Activated CD8-positive, alpha-beta T cell treated with anti-CD3 and anti-CD28 coated beads for 36 hours (primary cell): ENCODE results near the gene KRT86. TPM values are rescaled to one million over a fixed set of nuclear protein-coding genes. Genes with fewer than 3 reads are reported as not detected.
"Not testable (repeated sequence)": the region's sequence is repeated elsewhere in the genome, so short reads cannot be mapped to it uniquely, and the experiment has no call there.

ENCODE experiments used
- ATAC-seq: fragments of 200-7000 bp; cut with Tn5 transposase; one replicate; pipeline ENCODE4 v1.10.0; 2021; ENCODE audit warnings: mild to moderate bottlenecking, moderate library complexity
- CTCF ChIA-PET: fragments of 350-600 bp; sonication (Branson Sonifier 250); formaldehyde crosslinking; loops from one replicate; lab custom pipeline; 2021; ENCODE audit warnings: antibody characterized with exemption; lab: Charles Lee
- POLR2A ChIA-PET: fragments of 350-600 bp; sonication (Branson Sonifier 250); formaldehyde crosslinking; loops from one replicate; lab custom pipeline; 2021; ENCODE audit warnings: antibody characterized with exemption; lab: Charles Lee
- DNase-seq: peaks from one replicate; pipeline ENCODE4 v3.0.0-alpha.2; 2020
- H3K27ac Mint-ChIP-seq: one replicate; pipeline ENCODE4 v1.8.0; 2021; ENCODE audit warnings: mild to moderate bottlenecking, mixed read lengths
- H3K27me3 Mint-ChIP-seq: one replicate; pipeline ENCODE4 v1.8.0; 2021; ENCODE audit warnings: mixed read lengths
- H3K36me3 Mint-ChIP-seq: one replicate; pipeline ENCODE4 v1.8.0; 2021; ENCODE audit warnings: low read depth, mixed read lengths
- H3K4me1 Mint-ChIP-seq: one replicate; pipeline ENCODE4 v1.8.0; 2021; ENCODE audit warnings: low read depth, mixed read lengths
- H3K4me3 Mint-ChIP-seq: one replicate; pipeline ENCODE4 v1.8.0; 2021; ENCODE audit warnings: mild to moderate bottlenecking, moderate library complexity, mixed read lengths
- H3K9me3 Mint-ChIP-seq: one replicate; pipeline ENCODE4 v1.8.0; 2021; ENCODE audit warnings: mixed read lengths
- intact Hi-C: fragments of 100-400 bp; cut with micrococcal nuclease; formaldehyde crosslinking; loops from one replicate; pipeline ENCODE4 v1.10.0; 2022
- total RNA-seq, 2 experiments: library from RNA; stranded (reverse); gene quantifications; one replicate each; pipeline ENCODE4 v1.2.3, GENCODE V29; 2021
- TF ChIP-seq, protein P1 (sequence below): fragments of 200-600 bp; IDR thresholded peaks from one replicate; pipeline ENCODE4 v1.8.0; 2022; ENCODE audit warnings: antibody characterized with exemption, mild to moderate bottlenecking

Gene KRT86
- total RNA-seq, 2 experiments from 2014 or later, result not detected

DNA sequence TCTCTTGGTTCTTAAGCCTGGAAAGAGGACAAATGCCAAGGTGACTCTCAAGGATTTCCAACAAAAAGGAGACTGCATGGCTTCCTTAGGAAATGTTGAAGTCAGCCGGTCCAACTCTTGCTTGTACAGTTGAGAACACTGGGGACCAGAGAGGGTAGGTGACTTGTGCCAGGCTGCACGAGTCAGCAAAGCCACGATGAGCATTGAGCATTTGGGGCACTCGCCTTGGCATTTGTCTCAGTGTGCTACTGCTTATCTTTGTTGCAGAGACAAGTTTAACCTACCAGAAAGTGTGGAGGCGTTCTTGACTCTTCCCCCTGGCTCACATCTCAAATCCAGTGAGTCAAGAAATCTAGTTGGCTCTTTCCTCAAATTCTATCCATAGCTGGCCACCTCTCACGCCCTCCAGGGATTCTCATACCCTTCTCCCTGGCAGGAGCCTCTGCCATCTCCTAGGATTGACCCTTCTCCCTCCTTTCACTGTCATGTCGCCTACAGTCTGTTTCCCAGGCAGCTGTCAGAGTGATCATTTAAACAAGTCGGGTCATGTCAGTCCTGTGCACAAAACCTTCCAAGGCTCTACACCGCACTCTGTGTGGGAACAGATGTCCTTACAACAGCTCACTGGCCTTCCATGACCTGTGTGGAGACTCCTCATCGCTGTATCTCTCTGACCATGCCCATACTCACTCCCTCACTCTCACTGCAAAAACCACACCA lies 64.0 kb downstream of the KRT86 start:
- peaks cover 8% of the 10 kb centered on the region for H3K4me1 Mint-ChIP-seq
- DNase-seq, result no peak
- intact Hi-C loops, result no loop called here
- TF ChIP-seq, protein P1, sequence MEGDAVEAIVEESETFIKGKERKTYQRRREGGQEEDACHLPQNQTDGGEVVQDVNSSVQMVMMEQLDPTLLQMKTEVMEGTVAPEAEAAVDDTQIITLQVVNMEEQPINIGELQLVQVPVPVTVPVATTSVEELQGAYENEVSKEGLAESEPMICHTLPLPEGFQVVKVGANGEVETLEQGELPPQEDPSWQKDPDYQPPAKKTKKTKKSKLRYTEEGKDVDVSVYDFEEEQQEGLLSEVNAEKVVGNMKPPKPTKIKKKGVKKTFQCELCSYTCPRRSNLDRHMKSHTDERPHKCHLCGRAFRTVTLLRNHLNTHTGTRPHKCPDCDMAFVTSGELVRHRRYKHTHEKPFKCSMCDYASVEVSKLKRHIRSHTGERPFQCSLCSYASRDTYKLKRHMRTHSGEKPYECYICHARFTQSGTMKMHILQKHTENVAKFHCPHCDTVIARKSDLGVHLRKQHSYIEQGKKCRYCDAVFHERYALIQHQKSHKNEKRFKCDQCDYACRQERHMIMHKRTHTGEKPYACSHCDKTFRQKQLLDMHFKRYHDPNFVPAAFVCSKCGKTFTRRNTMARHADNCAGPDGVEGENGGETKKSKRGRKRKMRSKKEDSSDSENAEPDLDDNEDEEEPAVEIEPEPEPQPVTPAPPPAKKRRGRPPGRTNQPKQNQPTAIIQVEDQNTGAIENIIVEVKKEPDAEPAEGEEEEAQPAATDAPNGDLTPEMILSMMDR, result no peak
- H3K36me3 Mint-ChIP-seq, result no peaks in the 10 kb centered on the region
- no peak for ATAC-seq
- H3K9me3 Mint-ChIP-seq, result peaks cover 4% of the 10 kb centered on the region
- ChIA-PET CTCF (interaction anchor here (0.7 to 3.8 kb wide), 6 partner anchors 10 to 59 kb away, joined by 3 to 14 read pairs (median 4); no protein-coding TSS in a partner anchor), POLR2A (interaction anchor here (1.3 kb wide), 1 partner anchor 32 kb away, joined by 3 read pairs; no protein-coding TSS in a partner anchor)
- peaks cover 4% of the 10 kb centered on the region for H3K27me3 Mint-ChIP-seq
- H3K4me3 Mint-ChIP-seq, result no peak overlapping the region
- H3K27ac Mint-ChIP-seq, result no peak overlapping the region

DNA sequence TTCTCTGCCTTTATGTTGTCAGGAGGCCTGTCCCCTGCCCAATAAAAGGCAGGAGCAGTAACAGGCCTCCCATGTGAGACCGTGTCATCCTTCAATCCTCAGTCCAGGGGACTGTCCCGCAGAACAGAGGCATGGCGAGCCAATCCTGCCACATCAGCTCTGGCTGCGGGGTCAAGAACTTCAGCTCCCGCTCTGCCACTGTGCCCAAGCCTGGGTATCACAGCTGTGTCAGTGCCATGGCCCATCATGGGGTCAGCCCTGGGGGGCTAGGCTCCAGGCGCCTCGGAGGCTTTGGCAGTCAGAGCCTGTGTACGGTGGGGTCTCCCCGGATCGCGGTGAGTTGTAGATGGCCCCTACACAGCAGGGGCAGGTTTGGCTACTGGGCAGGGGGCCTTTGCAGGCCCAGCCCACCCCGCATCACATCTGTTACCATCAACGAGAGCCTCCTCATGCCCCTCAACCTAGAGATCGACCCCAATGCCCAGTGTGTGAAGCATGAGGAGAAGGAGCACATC lies 66.7 kb downstream of the KRT86 start:
- peaks cover 4% of the 10 kb centered on the region for H3K9me3 Mint-ChIP-seq
- intact Hi-C loops, result no loop called here
- no peak overlapping the region for H3K27ac Mint-ChIP-seq
- no peaks in the 10 kb centered on the region for H3K27me3 Mint-ChIP-seq
- ChIA-PET POLR2A (no interaction called here), CTCF (no interaction called here)
- DNase-seq, result no peak
- no peak for ATAC-seq
- TF ChIP-seq, protein P1, result no peak
- no peak overlapping the region for H3K4me3 Mint-ChIP-seq
- peaks cover 8% of the 10 kb centered on the region for H3K4me1 Mint-ChIP-seq
- no peaks in the 10 kb centered on the region for H3K36me3 Mint-ChIP-seq

DNA sequence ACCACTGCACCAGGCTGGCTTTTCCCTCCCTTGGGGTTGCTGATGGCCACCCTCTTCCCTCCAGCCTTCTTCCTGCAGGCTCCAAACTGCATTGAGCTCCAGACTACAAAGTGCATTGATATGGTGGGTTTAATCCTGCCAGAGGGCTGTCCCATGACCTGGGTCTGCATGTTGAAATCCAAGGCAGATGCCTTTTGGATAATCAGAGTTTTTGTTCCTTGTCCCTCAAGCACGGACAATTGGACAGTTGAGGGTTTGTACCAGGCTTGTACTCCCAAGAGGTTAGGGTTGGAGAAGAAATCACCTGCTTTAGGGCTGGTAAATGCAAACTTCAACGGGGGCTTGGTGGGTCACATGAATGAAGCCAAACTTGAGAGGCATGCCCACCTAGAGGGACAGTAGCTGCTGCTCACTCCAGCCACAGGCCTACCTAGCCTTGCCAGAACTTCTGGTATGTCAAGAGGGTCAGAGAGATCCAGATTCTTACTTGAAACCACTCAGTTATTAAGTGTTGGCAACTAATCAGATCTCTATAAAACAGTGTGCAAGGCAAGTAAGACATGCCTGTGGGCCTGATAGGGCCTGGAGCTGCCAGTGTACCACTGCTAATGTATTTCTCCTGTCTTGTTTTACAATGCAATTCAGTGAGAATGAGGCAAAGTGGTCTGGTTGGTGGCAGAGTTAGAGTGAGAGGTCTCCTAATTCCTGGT lies 68.5 kb downstream of the KRT86 start:
- no peak overlapping the region for H3K27ac Mint-ChIP-seq
- intact Hi-C loops, result no loop called here
- CTCF ChIA-PET, result no interaction called here
- H3K27me3 Mint-ChIP-seq, result no peaks in the 10 kb centered on the region
- no peak for DNase-seq
- no peaks in the 10 kb centered on the region for H3K9me3 Mint-ChIP-seq
- H3K4me3 Mint-ChIP-seq, result no peak overlapping the region
- POLR2A ChIA-PET, result no interaction called here
- TF ChIP-seq, protein P1, result no peak
- no peak for ATAC-seq
- H3K36me3 Mint-ChIP-seq, result no peaks in the 10 kb centered on the region
- no peaks in the 10 kb centered on the region for H3K4me1 Mint-ChIP-seq

DNA sequence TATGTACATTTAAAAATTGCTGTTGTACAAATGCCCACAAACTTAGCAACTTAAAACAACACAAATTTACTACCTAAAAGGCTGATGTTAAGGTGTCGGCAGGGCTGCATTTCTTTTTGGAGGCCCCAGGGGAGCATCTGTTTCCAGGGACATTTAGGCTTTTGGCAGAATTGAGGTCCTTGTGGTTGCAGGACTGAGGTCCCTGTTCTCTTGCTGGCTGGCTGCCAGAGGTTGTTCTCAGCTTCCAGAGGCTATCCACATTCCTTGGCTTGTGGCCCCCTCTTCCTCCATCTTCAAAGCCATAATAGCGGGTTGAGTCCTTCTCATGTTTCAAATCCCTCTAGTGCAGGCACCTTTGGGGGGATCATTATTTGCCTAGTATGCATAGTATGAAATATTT lies 69.1 kb downstream of the KRT86 start:
- Mint-ChIP-seq H3K9me3 (no peaks in the 10 kb centered on the region), H3K27me3 (no peaks in the 10 kb centered on the region), H3K36me3 (no peaks in the 10 kb centered on the region), H3K27ac (no peak overlapping the region), H3K4me3 (no peak overlapping the region), H3K4me1 (no peaks in the 10 kb centered on the region)
- ChIA-PET POLR2A (no interaction called here), CTCF (interaction anchor here (1.1 kb wide), 1 partner anchor 172 kb away, joined by 3 read pairs; no protein-coding TSS in a partner anchor)
- ATAC-seq, result no peak
- TF ChIP-seq, protein P1, result no peak
- no peak for DNase-seq
- intact Hi-C loops, result no loop called here

DNA sequence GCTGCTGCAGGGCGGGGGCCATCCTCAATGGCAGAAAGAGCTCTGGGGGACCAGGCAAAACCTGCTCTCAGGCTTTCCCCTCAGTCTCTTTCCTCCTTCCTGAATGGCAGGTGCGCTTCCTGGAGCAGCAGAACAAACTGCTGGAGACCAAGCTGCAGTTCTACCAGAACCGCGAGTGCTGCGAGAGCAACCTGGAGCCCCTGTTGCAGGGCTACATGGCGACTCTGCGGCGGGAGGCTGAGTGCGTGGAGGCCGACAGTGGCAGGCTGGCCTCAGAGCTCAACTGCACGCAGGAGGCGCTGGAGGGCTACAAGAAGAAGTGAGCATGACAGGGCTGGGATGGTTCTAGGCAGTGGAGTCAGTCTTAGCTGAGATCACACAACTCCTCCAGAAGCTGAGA lies 69.7 kb downstream of the KRT86 start:
- no peak for ATAC-seq
- Mint-ChIP-seq H3K4me3 (no peak overlapping the region), H3K36me3 (no peaks in the 10 kb centered on the region), H3K4me1 (no peaks in the 10 kb centered on the region), H3K27ac (no peak overlapping the region), H3K27me3 (peaks cover 1% of the 10 kb centered on the region), H3K9me3 (no peaks in the 10 kb centered on the region)
- intact Hi-C loops, result no loop called here
- TF ChIP-seq, protein P1, result no peak
- no peak for DNase-seq
- CTCF ChIA-PET, result interaction anchor here (0.9 to 1.8 kb wide), 4 partner anchors 13 to 172 kb away, joined by 3 to 5 read pairs (median 3); no protein-coding TSS in a partner anchor
- POLR2A ChIA-PET, result no interaction called here

DNA sequence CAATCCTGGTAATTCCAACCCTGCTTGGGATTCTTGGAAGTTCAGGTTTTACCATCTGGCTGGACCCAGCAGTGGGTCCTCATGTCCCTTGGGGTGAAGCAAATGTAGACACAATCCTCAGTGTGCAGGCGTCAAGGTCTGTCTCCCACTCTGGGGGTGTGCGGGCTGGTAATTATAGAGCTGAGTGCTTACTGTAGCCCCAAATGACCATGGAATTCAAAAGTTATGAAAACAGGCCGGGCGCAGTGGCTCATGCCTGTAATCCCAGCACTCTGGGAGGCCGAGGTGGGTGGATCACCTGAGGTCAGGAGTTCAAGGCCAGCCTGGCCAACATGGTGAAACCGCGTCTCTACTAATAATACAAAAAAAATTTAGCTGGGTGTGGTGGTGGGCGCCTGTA lies 70.6 kb downstream of the KRT86 start:
- H3K4me1 Mint-ChIP-seq, H3K27ac Mint-ChIP-seq, H3K4me3 Mint-ChIP-seq, H3K9me3 Mint-ChIP-seq, ATAC-seq, intact Hi-C loops, DNase-seq, H3K36me3 Mint-ChIP-seq, H3K27me3 Mint-ChIP-seq, POLR2A ChIA-PET: not testable (repeated sequence)
- CTCF ChIA-PET, result interaction anchor here (0.7 to 1.8 kb wide), 3 partner anchors 17 to 66 kb away, joined by 3 to 5 read pairs (median 3); no protein-coding TSS in a partner anchor
